Subcutaneous abdominal adipose tissue (tissue), 5 donors: Measurements from ENCODE around the gene P2RX6.

Source experiments
- H3K27ac ChIP-seq: one replicate; pipeline ENCODE4 v1.7.0; 2013; ENCODE audit warnings: low read depth, mild to moderate bottlenecking, inconsistent platforms, low read length, moderate library complexity
- H3K27me3 ChIP-seq, 5 donors: one replicate each; pipeline ENCODE4 v1.7.0; 2013; ENCODE audit warnings: low read length in 5 of 5, inconsistent platforms in 1 of 5; ENCODE audit not compliant: control insufficient read depth in 5 of 5, insufficient read depth in 4 of 5
- H3K36me3 ChIP-seq, 5 donors: one replicate each; pipeline ENCODE4 v1.7.0; 2013; ENCODE audit warnings: low read length in 5 of 5; ENCODE audit not compliant: control insufficient read depth in 5 of 5, insufficient read depth in 5 of 5
- H3K4me1 ChIP-seq, 5 donors: one replicate each; pipeline ENCODE4 v1.7.0; 2013; ENCODE audit warnings: low read length in 5 of 5, mild to moderate bottlenecking in 3 of 5, moderate library complexity in 1 of 5; ENCODE audit not compliant: control insufficient read depth in 5 of 5, insufficient read depth in 5 of 5
- H3K4me3 ChIP-seq, 5 donors: one replicate each; pipeline ENCODE4 v1.7.0; 2013; ENCODE audit warnings: low read length in 5 of 5, low read depth in 1 of 5
- H3K9ac ChIP-seq, 5 donors: one replicate each; pipeline ENCODE4 v1.7.0; 2013; ENCODE audit warnings: low read length in 5 of 5, mild to moderate bottlenecking in 4 of 5, moderate library complexity in 3 of 5
- H3K9me3 ChIP-seq, 5 donors: one replicate each; pipeline ENCODE4 v1.7.0; 2013; ENCODE audit warnings: low read length in 5 of 5; ENCODE audit not compliant: control insufficient read depth in 5 of 5
- donor health status: healthy.
- donor health status: healthy.
- donor health status: healthy.
- donor health status: healthy.
- donor health status: healthy.

Gene P2RX6

GRCh38 chr22:20995329-20996030, 19.5 kb upstream of the P2RX6 start:
- H3K4me1 ChIP-seq: peaks cover under 1 to 12% (median 10%) of the 10 kb centered on the region in 5 donors
- H3K4me3 ChIP-seq: no peak overlapping the region
- H3K27me3 ChIP-seq: no peaks in the 10 kb centered on the region
- H3K36me3 ChIP-seq: peaks cover 0 to 97% (median 91%) of the 10 kb centered on the region in 5 donors
- H3K9ac ChIP-seq: no peak overlapping the region
- no peaks in the 10 kb centered on the region for H3K9me3 ChIP-seq
- H3K27ac ChIP-seq: no peak overlapping the region

GRCh38 chr22:20996031-20996410, 18.9 kb upstream of the P2RX6 start:
- H3K9ac ChIP-seq: no peak overlapping the region
- H3K27me3 ChIP-seq: no peaks in the 10 kb centered on the region
- peaks cover 6 to 17% (median 15%) of the 10 kb centered on the region in 5 donors for H3K4me1 ChIP-seq
- no peak overlapping the region for H3K4me3 ChIP-seq
- H3K36me3 ChIP-seq: peaks cover 0 to 91% (median 85%) of the 10 kb centered on the region in 5 donors
- H3K9me3 ChIP-seq: no peaks in the 10 kb centered on the region
- H3K27ac ChIP-seq: no peak overlapping the region

- no peak overlapping the region for H3K27ac ChIP-seq
- H3K27me3 ChIP-seq: no peaks in the 10 kb centered on the region
- H3K36me3 ChIP-seq: peaks cover 0 to 83% (median 77%) of the 10 kb centered on the region in 5 donors
- peaks cover 7 to 23% (median 21%) of the 10 kb centered on the region in 5 donors for H3K4me1 ChIP-seq
- H3K9me3 ChIP-seq: no peaks in the 10 kb centered on the region
- no peak overlapping the region for H3K4me3 ChIP-seq
- no peak overlapping the region for H3K9ac ChIP-seq
Measured at GRCh38 chr22:20996598-20997535, 18.1 kb upstream of the P2RX6 start.

- Histone ChIP-seq H3K9me3 (no peaks in the 10 kb centered on the region), H3K4me1 (peaks cover 7 to 28% (median 22%) of the 10 kb centered on the region in 5 donors), H3K27me3 (no peaks in the 10 kb centered on the region), H3K27ac (no peak overlapping the region), H3K9ac (no peak overlapping the region), H3K36me3 (peaks cover 0 to 74% (median 69%) of the 10 kb centered on the region in 5 donors), H3K4me3 (no peak overlapping the region)
Measured at GRCh38 chr22:20997536-20998257, 17.3 kb upstream of the P2RX6 start.

GRCh38 chr22:20998411-20999336, 16.3 kb upstream of the P2RX6 start:
- Histone ChIP-seq H3K4me1 (peaks cover 10 to 37% (median 31%) of the 10 kb centered on the region in 5 donors), H3K9me3 (no peaks in the 10 kb centered on the region), H3K27me3 (no peaks in the 10 kb centered on the region), H3K27ac (no peak overlapping the region), H3K9ac (peak overlapping the region in 1 of 5 donors; percentile 32), H3K4me3 (no peak overlapping the region), H3K36me3 (peaks cover 0 to 65% (median 59%) of the 10 kb centered on the region in 5 donors)

- no peaks in the 10 kb centered on the region for H3K27me3 ChIP-seq
Measured at GRCh38 chr22:20999350-21000206, 15.4 kb upstream of the P2RX6 start.

GRCh38 chr22:21000207-21000986, 14.6 kb upstream of the P2RX6 start:
- Histone ChIP-seq H3K36me3 (peaks cover 0 to 47% (median 42%) of the 10 kb centered on the region in 5 donors), H3K9me3 (no peaks in the 10 kb centered on the region), H3K27me3 (no peaks in the 10 kb centered on the region), H3K27ac (peak overlapping the region; percentile 95), H3K4me1 (peaks cover 10 to 39% (median 35%) of the 10 kb centered on the region in 5 donors), H3K9ac (peak overlapping the region; percentile 56 to 92 (median 91)), H3K4me3 (peak overlapping the region; percentile 64 to 88 (median 81))

More at GRCh38 chr22:20999350-21000206, 15.4 kb upstream of the P2RX6 start:
- H3K9ac ChIP-seq: peak overlapping the region in 3 of 5 donors; percentile 30 to 91 (median 90)
- peaks cover 0 to 56% (median 50%) of the 10 kb centered on the region in 5 donors for H3K36me3 ChIP-seq
- H3K4me3 ChIP-seq: peak overlapping the region in 1 of 5 donors; percentile 86
- H3K9me3 ChIP-seq: no peaks in the 10 kb centered on the region
- peaks cover 10 to 39% (median 35%) of the 10 kb centered on the region in 5 donors for H3K4me1 ChIP-seq
- H3K27ac ChIP-seq: no peak overlapping the region

- Histone ChIP-seq H3K27me3 (no peaks in the 10 kb centered on the region), H3K4me3 (peak overlapping the region; percentile 64 to 88 (median 81)), H3K9ac (peak overlapping the region; percentile 56 to 92 (median 91)), H3K36me3 (peaks cover 0 to 40% (median 36%) of the 10 kb centered on the region in 5 donors), H3K9me3 (no peaks in the 10 kb centered on the region), H3K27ac (peak overlapping the region; percentile 95), H3K4me1 (peaks cover 10 to 39% (median 35%) of the 10 kb centered on the region in 5 donors)
Measured at GRCh38 chr22:21000987-21001600, 13.9 kb upstream of the P2RX6 start.
